Measurements from ENCODE around the gene C13orf42.

C13orf42 gene

DNA sequence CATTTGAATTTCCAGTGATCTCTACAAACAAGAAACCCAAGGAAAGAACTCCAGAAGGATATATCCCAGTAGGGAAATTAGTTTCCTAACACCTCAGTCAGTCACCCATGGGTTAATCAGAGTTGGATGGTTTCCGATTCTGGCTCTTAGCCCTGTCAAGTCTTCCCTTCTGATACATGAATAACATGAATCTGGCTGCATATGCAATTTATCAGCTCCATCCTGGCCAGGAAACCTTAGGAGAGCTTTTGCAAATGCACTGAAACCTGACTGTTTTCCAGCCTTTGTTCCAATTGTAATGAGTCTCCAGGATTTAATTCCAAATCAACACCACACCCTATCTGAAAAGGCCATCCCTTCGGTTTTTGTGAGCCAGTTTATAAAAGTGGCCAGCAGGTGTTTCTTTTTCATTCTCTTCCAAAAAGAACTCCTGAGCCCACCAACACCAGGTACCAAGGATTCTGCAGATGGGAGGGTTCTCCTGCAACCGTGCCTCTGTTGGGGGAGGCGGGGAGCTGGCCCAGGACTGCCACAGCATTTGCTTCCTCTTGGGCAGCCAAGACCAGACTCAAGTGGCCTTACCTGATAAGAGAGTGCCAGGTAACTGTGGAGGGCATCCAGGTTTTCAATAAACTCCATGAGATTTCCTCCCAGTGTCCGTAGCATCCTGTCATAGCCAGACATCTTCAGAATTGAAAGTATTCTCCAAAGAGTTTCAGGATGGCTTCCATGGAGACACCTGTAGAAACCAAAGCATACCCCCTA is 77.5 kb downstream of the C13orf42 start:
- DNase-seq (ENCODE audit: low read depth), result no peak

DNA sequence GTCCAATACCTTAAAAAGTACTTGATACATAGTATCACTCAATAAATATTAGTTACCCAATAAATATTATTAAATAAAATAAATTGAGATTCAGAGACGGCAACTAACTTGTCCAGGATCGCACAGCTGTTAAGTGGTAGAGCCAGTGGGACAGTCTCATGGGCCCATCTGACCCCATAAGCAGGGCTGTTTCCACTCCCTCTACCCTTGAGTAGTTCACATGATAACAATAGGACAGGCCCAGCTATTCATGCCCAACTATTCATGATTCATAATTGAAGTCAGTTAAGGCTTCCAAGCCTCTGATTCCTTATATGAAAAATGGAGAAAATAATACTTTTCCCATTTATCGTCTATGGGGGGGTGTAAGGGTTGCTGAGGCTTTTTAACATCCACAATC is 78.2 kb downstream of the C13orf42 start:
- DNase-seq (ENCODE audit: low read depth), result no peak
